Activated CD4-positive, alpha-beta T cell treated with anti-CD3 and anti-CD28 coated beads, Interleukin-2, amount 10 ng/mL, durations not matched to agents 24 days and 14 days (primary cell): ENCODE measurements around the gene HHAT. TPM values are rescaled to one million over a fixed set of nuclear protein-coding genes. Genes with fewer than 3 reads are reported as not detected.
"Not testable (repeated sequence)": the region's sequence is repeated elsewhere in the genome, so short reads cannot be mapped to it uniquely, and the experiment has no call there.

Experiments used
- DNase-seq: peaks from one replicate; pipeline ENCODE4 v3.0.0; 2022
- H3K27ac Mint-ChIP-seq: one replicate; pipeline ENCODE4 v1.8.0; 2022; ENCODE audit warnings: mild to moderate bottlenecking, mixed read lengths
- H3K27me3 Mint-ChIP-seq: one replicate; pipeline ENCODE4 v1.8.0; 2022; ENCODE audit warnings: mixed read lengths
- H3K36me3 Mint-ChIP-seq: one replicate; pipeline ENCODE4 v1.8.0; 2022; ENCODE audit warnings: low read depth, mild to moderate bottlenecking, mixed read lengths
- H3K4me1 Mint-ChIP-seq: one replicate; pipeline ENCODE4 v1.8.0; 2021; ENCODE audit warnings: mixed read lengths
- H3K4me3 Mint-ChIP-seq: one replicate; pipeline ENCODE4 v1.8.0; 2022; ENCODE audit warnings: mild to moderate bottlenecking, moderate library complexity, mixed read lengths
- H3K9me3 Mint-ChIP-seq: one replicate; pipeline ENCODE4 v1.8.0; 2021; ENCODE audit warnings: mixed read lengths
- intact Hi-C: fragments of 100-400 bp; cut with micrococcal nuclease; formaldehyde crosslinking; loops from one replicate; pipeline ENCODE4 v1.15.1; 2023
- total RNA-seq: library from RNA; stranded (reverse); gene quantifications from 2 replicates; pipeline ENCODE4 v1.2.3, GENCODE V29; 2022

HHAT gene
- total RNA-seq, 1 donor from 2014 or later: 0.47 TPM

- Mint-ChIP-seq H3K9me3 (peaks cover 5% of the 10 kb centered on the region), H3K36me3 (no peaks in the 10 kb centered on the region), H3K27me3 (no peaks in the 10 kb centered on the region), H3K27ac (no peak overlapping the region), H3K4me1 (no peaks in the 10 kb centered on the region), H3K4me3 (no peak overlapping the region)
- intact Hi-C loops: no loop called here
- no peak for DNase-seq
Measured at GRCh38 chr1:210653771-210654170, 325.1 kb downstream of the HHAT start.

DNA sequence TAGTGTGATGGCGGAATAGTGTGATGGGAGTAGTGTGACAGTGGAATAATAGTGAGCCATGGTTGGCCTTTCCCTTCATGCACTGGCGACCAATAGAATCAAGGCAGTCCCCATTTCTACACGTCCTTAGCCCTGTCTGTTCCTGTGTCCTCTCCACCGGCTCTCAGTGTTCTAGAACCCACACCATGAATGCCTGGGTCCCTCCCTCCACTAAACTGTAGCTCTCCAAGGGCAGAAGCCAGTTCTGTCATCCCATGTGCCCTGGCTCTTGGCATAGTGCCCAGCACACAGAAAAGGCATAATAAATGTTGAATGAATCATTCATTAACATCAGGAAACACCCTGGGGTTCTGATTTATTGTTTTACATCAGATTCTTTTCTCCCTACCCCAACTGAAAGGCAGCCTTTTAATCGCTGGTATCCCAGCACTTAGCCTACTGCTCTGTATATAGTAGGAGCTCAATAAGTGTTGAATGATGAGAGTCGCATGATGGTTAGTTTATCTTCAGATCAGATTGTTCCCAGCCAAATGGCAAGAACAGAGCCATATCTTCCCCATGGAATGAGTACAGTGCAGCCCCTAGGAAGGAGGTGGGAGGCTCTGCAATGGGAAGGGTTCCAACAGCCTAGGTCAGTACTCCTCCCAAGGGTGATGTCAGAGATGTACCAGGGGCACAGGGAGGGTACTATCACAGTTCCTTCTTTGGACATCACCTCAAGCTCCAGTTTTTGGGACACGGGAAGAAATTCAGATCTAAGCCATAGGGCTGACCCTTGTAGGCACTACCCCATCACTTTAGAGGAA, 325.7 kb downstream of the HHAT start:
- intact Hi-C loops: no loop called here
- Mint-ChIP-seq H3K27me3 (no peaks in the 10 kb centered on the region), H3K4me3 (no peak overlapping the region), H3K36me3 (no peaks in the 10 kb centered on the region), H3K4me1 (no peaks in the 10 kb centered on the region), H3K9me3 (peaks cover 5% of the 10 kb centered on the region), H3K27ac (no peak overlapping the region)
- DNase-seq: peak; percentile 61

DNA sequence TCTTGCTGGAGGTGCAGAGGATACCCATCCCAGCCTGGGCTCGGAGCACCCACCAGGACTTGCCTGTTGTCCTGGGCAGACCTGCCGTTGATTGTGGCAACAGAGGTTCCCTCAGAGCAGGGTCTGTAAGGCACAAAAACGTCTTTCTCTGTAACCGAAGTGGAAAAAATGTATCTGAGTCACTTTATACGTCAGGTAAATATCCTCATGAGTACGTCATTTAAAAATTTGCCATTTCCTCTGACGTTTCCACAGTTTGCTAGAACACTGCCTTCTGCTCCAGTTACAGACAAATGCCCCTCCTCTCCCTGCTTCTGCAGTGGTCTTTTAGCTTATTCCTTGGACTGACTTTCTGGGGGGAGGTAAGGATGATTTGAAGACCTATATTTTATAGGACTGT, 326.8 kb downstream of the HHAT start:
- Mint-ChIP-seq H3K27ac (no peak overlapping the region), H3K4me3 (no peak overlapping the region), H3K9me3 (peaks cover 5% of the 10 kb centered on the region), H3K27me3 (no peaks in the 10 kb centered on the region), H3K4me1 (no peaks in the 10 kb centered on the region), H3K36me3 (no peaks in the 10 kb centered on the region)
- intact Hi-C loops: no loop called here
- DNase-seq: no peak

GRCh38 chr1:210657806-210658205, 329.1 kb downstream of the HHAT start:
- Mint-ChIP-seq H3K27ac (no peak overlapping the region), H3K27me3 (no peaks in the 10 kb centered on the region), H3K36me3 (no peaks in the 10 kb centered on the region), H3K4me1 (no peaks in the 10 kb centered on the region), H3K9me3 (peaks cover 5% of the 10 kb centered on the region), H3K4me3 (no peak overlapping the region)
- intact Hi-C loops: no loop called here
- no peak for DNase-seq

DNA sequence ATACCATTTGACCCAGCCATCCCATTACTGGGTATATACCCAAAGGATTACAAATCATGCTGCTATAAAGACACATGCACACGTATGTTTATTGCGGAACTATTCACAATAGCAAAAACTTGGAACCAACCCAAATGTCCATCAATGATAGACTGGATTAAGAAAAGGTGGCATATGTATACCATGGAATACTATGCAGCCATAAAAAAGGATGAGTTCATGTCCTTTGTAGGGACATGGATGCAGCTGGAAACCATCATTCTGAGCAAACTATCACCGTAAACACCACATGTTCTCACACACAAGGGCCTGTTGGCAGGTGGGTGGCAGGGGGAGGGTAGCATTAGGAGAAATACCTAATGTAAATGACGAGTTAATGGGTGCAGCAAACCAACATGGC, 332.8 kb downstream of the HHAT start:
- H3K27ac Mint-ChIP-seq, H3K4me3 Mint-ChIP-seq, intact Hi-C loops, H3K36me3 Mint-ChIP-seq, H3K9me3 Mint-ChIP-seq, H3K4me1 Mint-ChIP-seq, H3K27me3 Mint-ChIP-seq, DNase-seq: not testable (repeated sequence)

- Mint-ChIP-seq H3K4me1 (no peaks in the 10 kb centered on the region), H3K4me3 (no peak overlapping the region), H3K27me3 (no peaks in the 10 kb centered on the region), H3K36me3 (no peaks in the 10 kb centered on the region), H3K27ac (no peak overlapping the region), H3K9me3 (no peaks in the 10 kb centered on the region)
- intact Hi-C loops: no loop called here
- DNase-seq: no peak
Measured at GRCh38 chr1:210662291-210663050, 333.8 kb downstream of the HHAT start.

GRCh38 chr1:210663730-210664573, 335.2 kb downstream of the HHAT start:
- intact Hi-C loops: no loop called here
- Mint-ChIP-seq H3K36me3 (no peaks in the 10 kb centered on the region), H3K4me3 (no peak overlapping the region), H3K27ac (no peak overlapping the region), H3K4me1 (no peaks in the 10 kb centered on the region), H3K9me3 (no peaks in the 10 kb centered on the region), H3K27me3 (no peaks in the 10 kb centered on the region)
- DNase-seq: no peak

GRCh38 chr1:210669951-210670350, 341.2 kb downstream of the HHAT start:
- no peaks in the 10 kb centered on the region for H3K9me3 Mint-ChIP-seq
- H3K4me1 Mint-ChIP-seq: no peaks in the 10 kb centered on the region
- H3K27ac Mint-ChIP-seq: no peak overlapping the region
- no peak overlapping the region for H3K4me3 Mint-ChIP-seq
- no peak for DNase-seq
- H3K36me3 Mint-ChIP-seq: no peaks in the 10 kb centered on the region
- no peaks in the 10 kb centered on the region for H3K27me3 Mint-ChIP-seq
- intact Hi-C loops: no loop called here

DNA sequence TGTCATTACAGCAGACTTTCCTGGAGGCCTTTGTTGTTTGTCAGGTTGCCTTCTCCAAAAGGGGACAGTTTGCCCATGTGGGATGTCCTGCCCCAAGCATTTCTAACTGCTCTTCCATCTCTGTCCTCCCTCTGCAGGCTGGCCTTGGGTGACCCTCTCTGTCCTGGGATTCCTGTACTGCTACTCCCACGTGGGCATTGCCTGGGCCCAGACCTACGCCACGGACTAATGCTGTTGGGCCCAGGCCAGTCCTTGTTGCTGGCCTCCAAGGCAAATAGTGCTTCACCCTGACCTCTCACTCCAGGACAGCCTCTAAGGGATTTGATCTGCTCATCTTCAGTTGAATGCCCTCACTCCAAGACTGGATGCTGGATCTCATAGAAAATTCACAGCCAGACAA, 345.4 kb downstream of the HHAT start:
- Mint-ChIP-seq H3K36me3 (no peaks in the 10 kb centered on the region), H3K27me3 (no peaks in the 10 kb centered on the region), H3K4me3 (no peak overlapping the region), H3K4me1 (no peaks in the 10 kb centered on the region), H3K27ac (no peak overlapping the region), H3K9me3 (no peaks in the 10 kb centered on the region)
- no peak for DNase-seq
- intact Hi-C loops: no loop called here

GRCh38 chr1:210676539-210676938, 347.8 kb downstream of the HHAT start:
- intact Hi-C loops: no loop called here
- Mint-ChIP-seq H3K9me3 (no peaks in the 10 kb centered on the region), H3K4me1 (no peaks in the 10 kb centered on the region), H3K36me3 (no peaks in the 10 kb centered on the region), H3K27ac (no peak overlapping the region), H3K27me3 (no peaks in the 10 kb centered on the region), H3K4me3 (no peak overlapping the region)
- DNase-seq: no peak

GRCh38 chr1:210677533-210677932, 348.8 kb downstream of the HHAT start:
- no peaks in the 10 kb centered on the region for H3K27me3 Mint-ChIP-seq
- no peaks in the 10 kb centered on the region for H3K36me3 Mint-ChIP-seq
- intact Hi-C loops: no loop called here
- H3K27ac Mint-ChIP-seq: no peak overlapping the region
- H3K4me3 Mint-ChIP-seq: no peak overlapping the region
- H3K4me1 Mint-ChIP-seq: no peaks in the 10 kb centered on the region
- DNase-seq: no peak
- H3K9me3 Mint-ChIP-seq: no peaks in the 10 kb centered on the region

DNA sequence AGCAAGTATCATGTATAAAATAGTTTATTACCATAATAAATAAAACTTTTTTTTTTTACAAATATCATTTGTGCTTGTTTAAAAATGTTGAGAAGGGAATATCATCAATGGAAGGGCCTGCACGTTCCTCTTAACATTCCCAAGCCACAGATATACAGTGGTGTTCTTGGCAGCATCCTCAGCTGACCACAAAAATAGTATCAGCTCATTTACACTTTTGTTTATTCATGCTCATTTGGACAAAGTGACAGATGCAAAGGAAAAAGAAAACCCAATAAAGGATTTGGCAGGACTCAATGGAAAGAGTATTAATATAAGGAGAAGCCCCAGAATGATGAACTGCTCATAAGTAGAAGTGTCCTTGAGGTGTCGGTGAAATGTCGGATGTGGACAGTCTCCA, 349.6 kb downstream of the HHAT start:
- Mint-ChIP-seq H3K9me3 (no peaks in the 10 kb centered on the region), H3K4me1 (no peaks in the 10 kb centered on the region), H3K4me3 (no peak overlapping the region), H3K36me3 (no peaks in the 10 kb centered on the region), H3K27me3 (no peaks in the 10 kb centered on the region), H3K27ac (no peak overlapping the region)
- no peak for DNase-seq
- intact Hi-C loops: no loop called here

- DNase-seq: no peak
- no peak overlapping the region for H3K27ac Mint-ChIP-seq
- no peaks in the 10 kb centered on the region for H3K36me3 Mint-ChIP-seq
- H3K4me3 Mint-ChIP-seq: no peak overlapping the region
- H3K27me3 Mint-ChIP-seq: no peaks in the 10 kb centered on the region
- intact Hi-C loops: no loop called here
- H3K4me1 Mint-ChIP-seq: no peaks in the 10 kb centered on the region
- no peaks in the 10 kb centered on the region for H3K9me3 Mint-ChIP-seq
Measured at GRCh38 chr1:210681158-210681557, 352.5 kb downstream of the HHAT start.
